Pericardium fibroblast (primary cell): ENCODE results near the gene KCNB1. TPM values are rescaled to one million over a fixed set of nuclear protein-coding genes. Genes with fewer than 3 reads are reported as not detected.

Experiments
- total RNA-seq: library from RNA; depleted of rRNA; stranded (reverse); fragments of >200 nt; gene quantifications from 2 replicates; pipeline ENCODE4 v1.2.3, GENCODE V29; 2015

Gene KCNB1
- total RNA-seq = 1.7 and 3.0 TPM in 2 replicates

DNA sequence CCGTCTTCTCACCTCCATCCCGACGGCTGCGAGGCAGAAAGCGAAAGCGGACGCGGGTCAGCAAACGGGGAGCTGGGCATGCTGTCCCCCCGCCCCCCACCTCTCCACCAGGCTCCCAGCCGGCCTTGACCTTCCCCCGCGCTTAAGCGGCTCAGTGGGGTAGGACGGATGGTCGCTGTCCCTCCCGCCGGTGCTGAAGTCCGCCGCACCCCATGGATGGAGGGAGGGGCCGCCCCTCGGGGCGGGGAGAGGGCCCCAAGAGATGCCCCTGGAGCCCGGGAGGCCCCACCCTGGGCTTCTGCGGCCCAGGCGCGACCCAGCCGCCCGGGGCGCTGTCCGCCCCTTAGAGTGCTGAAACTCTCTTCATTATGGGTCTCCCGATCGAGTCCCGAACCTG, at the start of gene KCNB1:
KCNB1 (minus strand) TSS at position 48 of the 397 bp plus-strand sequence. CDS start 188 bp downstream, outside the sequence.

Other genes starting within 250 kb of the KCNB1 start
- gene ZNFX1, start 204.6 kb downstream of the KCNB1 start, total RNA-seq = 23.1 and 32.8 TPM in 2 replicates
- 58.2 and 66.7 TPM in 2 replicates for gene PTGIS, start 85.5 kb upstream of the KCNB1 start, total RNA-seq
- 18.8 and 23.2 TPM in 2 replicates for gene B4GALT5, start 231.2 kb upstream of the KCNB1 start, total RNA-seq